Left lung (tissue), 10 donors: ENCODE results near the gene ENTREP1. TPM values are rescaled to one million over a fixed set of nuclear protein-coding genes. Genes with fewer than 3 reads are reported as not detected.
A peak's percentile ranks its signal among the peaks of the same experiment; 100 is the strongest.

Source experiments
- ATAC-seq: fragments of 200-7000 bp; cut with Tn5 transposase; one replicate; pipeline ENCODE4 v1.9.1; 2020; ENCODE audit warnings: moderate library complexity
- DNase-seq, 4 donors: peaks; one replicate each; pipeline ENCODE4 v3.0.0-alpha.2; 2013 to 2020
- H3K27ac ChIP-seq, 2 donors: fragments of 200-600 bp; sonication (generic) in 1 of 2; one replicate each; pipeline versions ENCODE4 v1.5.0 to v1.8.0; 2020 to 2021
- H3K27me3 ChIP-seq, 2 donors: fragments of 200-600 bp; sonication (generic) in 1 of 2; one replicate each; pipeline versions ENCODE4 v1.5.0 to v1.8.0; 2020 to 2021
- H3K36me3 ChIP-seq, 2 donors: fragments of 200-600 bp; sonication (generic) in 1 of 2; one replicate each; pipeline versions ENCODE4 v1.5.0 to v1.8.0; 2020 to 2021
- H3K4me1 ChIP-seq, 2 donors: fragments of 200-600 bp; one replicate each; pipeline ENCODE4 v1.8.0; 2021
- H3K4me3 ChIP-seq, 2 donors: fragments of 200-600 bp; sonication (generic) in 1 of 2; one replicate each; pipeline versions ENCODE4 v1.5.0 to v1.8.0; 2020 to 2021; ENCODE audit warnings: mild to moderate bottlenecking in 1 of 2
- H3K9me3 ChIP-seq, 2 donors: fragments of 200-600 bp; sonication (generic) in 1 of 2; one replicate each; pipeline versions ENCODE4 v1.5.0 to v1.8.0; 2020 to 2021
- intact Hi-C, 2 donors: fragments of 100-400 bp; cut with DNase I; formaldehyde crosslinking; loops; one replicate each; pipeline versions ENCODE4 v1.11.2 to v1.14.2; 2022
- polyA plus RNA-seq, 6 donors: library from polyadenylated mRNA; unstranded; fragments of 120-200 nt; gene quantifications; one replicate each; pipeline ENCODE4 v1.2.1, GENCODE V29; 2013; ENCODE audit not compliant: insufficient read length in 6 of 6
- total RNA-seq, 2 donors: library from RNA; stranded (reverse); fragmentation: NEBNext Ultra II Directional; extraction: Animal tissue kit (Norgen Biotek cat#: 25700); gene quantifications; one replicate each; pipeline ENCODE4 v1.2.1, GENCODE V29; 2021
- TF ChIP-seq, protein P1 (sequence below), 2 donors: fragments of 200-600 bp; sonication (generic) in 1 of 2; IDR thresholded peaks; one replicate each; pipeline versions ENCODE4 v1.5.0 to v1.8.0; 2021; ENCODE audit warnings: antibody characterized with exemption in 2 of 2
- donor health status: DM: no; HTN: yes; CAD: no.
- donor health status: DM: no; HTN: no; CAD: no.

Gene ENTREP1
- total and polyA plus RNA-seq, 8 donors: 16.8 to 49.7 (median 40.9) TPM

DNA sequence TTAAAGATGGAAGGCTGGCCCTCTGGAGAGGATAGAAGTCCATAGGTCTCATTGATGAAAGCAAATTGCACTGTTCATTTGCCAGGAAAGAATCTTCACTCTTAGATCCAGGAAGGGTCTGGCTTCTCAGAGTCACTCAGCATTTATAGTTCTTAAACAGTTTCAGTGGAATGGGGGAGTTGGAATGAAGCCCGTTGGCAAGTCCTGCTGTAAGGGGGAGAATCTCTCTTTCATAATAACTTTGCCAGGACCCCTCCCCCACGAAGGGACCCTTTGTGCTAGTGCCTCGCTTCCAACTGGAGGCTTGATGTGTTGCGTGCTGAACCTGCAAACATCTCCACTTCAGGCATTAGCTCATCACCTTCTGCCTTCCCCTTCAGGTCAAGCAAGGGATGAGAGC, 57.1 kb downstream of the ENTREP1 start:
- ATAC-seq: no peak
- peak in 1 of 4 donors; percentile 10 for DNase-seq
- TF ChIP-seq, protein P1, sequence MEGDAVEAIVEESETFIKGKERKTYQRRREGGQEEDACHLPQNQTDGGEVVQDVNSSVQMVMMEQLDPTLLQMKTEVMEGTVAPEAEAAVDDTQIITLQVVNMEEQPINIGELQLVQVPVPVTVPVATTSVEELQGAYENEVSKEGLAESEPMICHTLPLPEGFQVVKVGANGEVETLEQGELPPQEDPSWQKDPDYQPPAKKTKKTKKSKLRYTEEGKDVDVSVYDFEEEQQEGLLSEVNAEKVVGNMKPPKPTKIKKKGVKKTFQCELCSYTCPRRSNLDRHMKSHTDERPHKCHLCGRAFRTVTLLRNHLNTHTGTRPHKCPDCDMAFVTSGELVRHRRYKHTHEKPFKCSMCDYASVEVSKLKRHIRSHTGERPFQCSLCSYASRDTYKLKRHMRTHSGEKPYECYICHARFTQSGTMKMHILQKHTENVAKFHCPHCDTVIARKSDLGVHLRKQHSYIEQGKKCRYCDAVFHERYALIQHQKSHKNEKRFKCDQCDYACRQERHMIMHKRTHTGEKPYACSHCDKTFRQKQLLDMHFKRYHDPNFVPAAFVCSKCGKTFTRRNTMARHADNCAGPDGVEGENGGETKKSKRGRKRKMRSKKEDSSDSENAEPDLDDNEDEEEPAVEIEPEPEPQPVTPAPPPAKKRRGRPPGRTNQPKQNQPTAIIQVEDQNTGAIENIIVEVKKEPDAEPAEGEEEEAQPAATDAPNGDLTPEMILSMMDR (IDR thresholded peaks at IDR 0.05): no peak

DNA sequence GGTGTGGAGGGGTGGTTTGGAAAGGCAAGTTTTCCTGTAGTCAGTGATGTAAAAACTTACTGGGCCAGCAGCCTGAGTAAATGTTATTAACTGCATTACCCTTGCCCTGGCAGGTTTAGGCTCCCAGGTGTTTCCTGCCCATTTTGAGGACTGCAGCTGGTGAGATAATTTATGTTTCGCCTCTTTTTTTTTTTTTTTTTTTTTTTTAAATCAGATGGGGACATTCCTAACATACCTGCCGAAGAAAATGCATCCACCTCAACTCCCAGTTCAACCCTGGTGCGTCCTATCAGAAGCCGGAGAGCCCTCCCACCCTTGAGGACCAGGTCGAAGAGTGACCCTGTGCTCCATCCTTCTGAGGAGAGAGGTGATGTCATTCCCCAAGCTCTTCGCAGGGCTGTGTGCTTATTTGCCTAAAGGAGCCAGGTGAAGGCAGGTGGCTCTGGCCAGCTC, 60.6 kb downstream of the ENTREP1 start:
- ATAC-seq (peak; percentile 75), DNase-seq (no peak)
- Histone ChIP-seq H3K36me3 (peaks cover 0 to 5% of the 10 kb centered on the region in 2 donors), H3K4me1 (no peaks in the 10 kb centered on the region), H3K9me3 (no peaks in the 10 kb centered on the region), H3K27ac (no peak overlapping the region), H3K27me3 (no peaks in the 10 kb centered on the region), H3K4me3 (no peak overlapping the region)
- TF ChIP-seq, protein P1 (IDR thresholded peaks at IDR 0.05): no peak
- intact Hi-C loops: no loop called here

More for the DNA sequence above, 57.1 kb downstream of the ENTREP1 start:
- no peak overlapping the region for H3K27ac ChIP-seq
- H3K27me3 ChIP-seq: no peaks in the 10 kb centered on the region
- H3K4me1 ChIP-seq: peaks cover 0 to 2% of the 10 kb centered on the region in 2 donors
- no peaks in the 10 kb centered on the region for H3K9me3 ChIP-seq
- intact Hi-C loops: no loop called here
- H3K36me3 ChIP-seq: peaks cover 0 to 2% of the 10 kb centered on the region in 2 donors
- H3K4me3 ChIP-seq: no peak overlapping the region

DNA sequence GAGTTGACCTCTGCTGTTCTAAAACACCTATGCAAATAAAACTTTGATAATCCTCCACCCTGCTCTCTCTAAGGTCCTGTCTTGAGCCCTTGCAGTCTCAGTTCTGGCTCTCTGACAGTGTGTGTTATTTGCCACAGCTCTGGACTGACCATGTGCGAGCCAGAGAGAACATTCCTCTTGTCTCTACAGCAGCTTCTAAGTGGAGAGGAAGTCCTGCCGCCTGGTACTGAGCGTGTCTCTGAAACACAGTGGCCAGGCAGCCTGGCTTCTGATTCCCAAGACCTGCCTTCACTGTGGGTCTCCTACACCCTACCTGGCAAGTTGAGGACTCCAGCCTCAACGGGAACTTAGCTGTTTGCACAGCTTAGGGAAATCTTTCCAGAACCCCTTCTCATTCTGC, 61.6 kb downstream of the ENTREP1 start:
- H3K4me1 ChIP-seq: no peaks in the 10 kb centered on the region
- H3K4me3 ChIP-seq: no peak overlapping the region
- intact Hi-C loops: no loop called here
- TF ChIP-seq, protein P1 (IDR thresholded peaks at IDR 0.05): no peak
- H3K27me3 ChIP-seq: no peaks in the 10 kb centered on the region
- no peaks in the 10 kb centered on the region for H3K9me3 ChIP-seq
- ATAC-seq (peak; percentile 27), DNase-seq (no peak)
- H3K36me3 ChIP-seq: peaks cover 0 to 5% of the 10 kb centered on the region in 2 donors
- H3K27ac ChIP-seq: no peak overlapping the region

DNA sequence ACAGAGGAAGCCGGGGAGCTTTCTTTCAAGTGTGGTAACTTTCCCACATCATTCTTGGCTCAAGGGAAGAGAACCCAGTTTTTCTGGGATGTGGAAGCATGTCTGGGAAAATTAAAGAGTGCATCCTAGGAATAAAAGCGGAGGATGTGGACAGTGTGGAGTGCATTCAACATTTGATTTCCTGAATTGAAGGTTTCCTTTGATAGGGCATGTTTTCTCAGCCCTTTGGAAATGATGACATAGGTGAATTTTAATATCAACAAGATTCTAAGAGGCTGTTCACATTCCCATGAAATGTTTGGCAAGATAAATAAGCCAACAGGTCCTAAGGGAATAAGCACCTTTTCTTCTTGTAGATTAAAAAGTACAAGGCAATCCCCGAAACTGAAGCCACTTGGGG, 63.6 kb downstream of the ENTREP1 start:
- H3K9me3 ChIP-seq: no peaks in the 10 kb centered on the region
- TF ChIP-seq, protein P1 (IDR thresholded peaks at IDR 0.05): no peak
- no peaks in the 10 kb centered on the region for H3K27me3 ChIP-seq
- H3K4me3 ChIP-seq: no peak overlapping the region
- H3K36me3 ChIP-seq: peaks cover 0 to 5% of the 10 kb centered on the region in 2 donors
- intact Hi-C loops: no loop called here
- H3K27ac ChIP-seq: no peak overlapping the region
- ATAC-seq (peak; percentile 14), DNase-seq (no peak)
- no peaks in the 10 kb centered on the region for H3K4me1 ChIP-seq

DNA sequence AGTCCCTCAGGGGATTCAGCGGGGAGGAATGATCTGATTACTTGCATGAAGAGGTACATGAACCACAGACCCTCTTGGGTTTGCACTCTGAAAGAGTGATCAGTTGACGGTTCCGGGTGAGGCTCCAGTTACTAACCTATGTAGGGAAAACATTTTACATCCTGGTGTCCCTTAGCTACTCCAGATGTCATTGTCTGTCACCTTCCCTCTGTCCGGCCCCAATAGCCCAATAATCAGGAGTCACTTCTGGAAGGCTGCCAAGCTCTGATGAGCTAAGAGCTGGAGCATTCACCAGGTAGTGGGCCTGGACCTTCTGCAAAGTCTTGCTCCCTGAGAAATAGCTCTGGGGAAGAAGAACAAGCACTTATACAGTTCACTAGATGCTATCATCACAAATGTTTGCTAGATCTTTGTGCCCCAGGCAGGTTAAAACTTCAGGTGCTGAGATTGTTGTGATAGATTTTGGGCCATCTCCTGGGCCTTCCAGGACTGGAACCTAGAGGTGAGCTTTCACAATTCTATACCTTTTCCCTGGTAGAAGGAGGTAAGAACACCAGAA, 64.5 kb downstream of the ENTREP1 start:
- intact Hi-C loops: no loop called here
- TF ChIP-seq, protein P1 (IDR thresholded peaks at IDR 0.05): no peak
- Histone ChIP-seq H3K4me3 (no peak overlapping the region), H3K27ac (no peak overlapping the region), H3K27me3 (no peaks in the 10 kb centered on the region), H3K4me1 (no peaks in the 10 kb centered on the region), H3K9me3 (no peaks in the 10 kb centered on the region), H3K36me3 (peaks cover 0 to 5% of the 10 kb centered on the region in 2 donors)
- no peak for ATAC-seq
- DNase-seq: no peak
